ENCODE data around the gene AP5Z1.

AP5Z1 gene

DNA sequence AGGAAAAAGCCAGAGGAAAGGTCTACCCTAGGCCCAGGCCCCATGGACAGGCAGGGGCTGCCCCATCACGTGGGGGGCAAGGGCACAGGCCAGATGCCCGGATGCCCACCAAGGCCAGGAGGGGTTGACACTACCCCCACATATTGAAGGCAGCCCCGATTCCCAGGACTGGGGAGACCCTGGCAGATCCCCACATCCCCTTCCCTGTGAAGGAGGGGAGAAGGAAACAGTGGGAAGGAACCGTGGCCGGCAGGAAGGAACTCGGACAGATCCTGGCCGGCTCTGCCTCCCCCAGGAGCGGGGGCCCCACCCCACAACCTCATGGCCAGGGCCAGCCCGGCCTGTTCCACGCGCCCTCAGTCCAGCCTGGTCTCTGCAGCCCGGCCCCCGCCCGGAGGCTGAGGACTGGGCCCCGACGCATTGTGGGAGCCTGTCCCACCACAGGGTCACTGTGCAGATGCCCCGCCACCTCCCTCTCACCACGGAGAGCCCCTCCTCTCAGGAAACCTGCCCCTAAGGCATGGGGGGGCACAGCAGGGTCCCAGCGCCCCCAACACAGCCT is 45.1 kb downstream of the AP5Z1 start:
- TF ChIP-seq CTCF (IDR thresholded peaks at IDR 0.05) (no peak), ZFX (IDR thresholded peaks at IDR 0.05; ENCODE audit: borderline replicate concordance) (no peak)
- no peak overlapping the region for H3K27ac ChIP-seq

- no peak overlapping the region for H3K27ac ChIP-seq
- no peak for TF ChIP-seq ZFX (IDR thresholded peaks at IDR 0.05; ENCODE audit: borderline replicate concordance)
- no peak for TF ChIP-seq CTCF (IDR thresholded peaks at IDR 0.05)
Observed at GRCh38 chr7:4820967-4821471, 45.6 kb downstream of the AP5Z1 start.

DNA sequence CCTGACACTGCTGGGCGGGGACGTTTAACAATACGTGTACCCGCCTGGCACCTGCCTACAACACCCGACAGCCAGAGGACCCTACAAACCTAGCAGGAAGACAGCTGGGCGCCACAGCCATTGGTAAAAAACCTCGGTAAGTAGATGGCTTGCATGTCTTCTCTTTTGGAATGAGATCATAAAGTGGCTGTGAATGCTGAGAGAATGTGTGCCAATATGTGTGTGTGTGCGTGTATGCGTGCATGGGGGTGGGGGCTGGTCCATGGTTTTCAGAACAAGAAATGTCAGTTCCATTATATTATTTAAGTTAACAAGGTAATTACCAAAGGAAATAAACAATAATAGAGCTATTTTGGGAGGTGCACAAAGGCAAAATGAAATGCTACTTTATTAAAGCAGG is 47.3 kb downstream of the AP5Z1 start:
- no peak for TF ChIP-seq ZFX (IDR thresholded peaks at IDR 0.05; ENCODE audit: borderline replicate concordance)
- H3K27ac ChIP-seq = no peak overlapping the region

DNA sequence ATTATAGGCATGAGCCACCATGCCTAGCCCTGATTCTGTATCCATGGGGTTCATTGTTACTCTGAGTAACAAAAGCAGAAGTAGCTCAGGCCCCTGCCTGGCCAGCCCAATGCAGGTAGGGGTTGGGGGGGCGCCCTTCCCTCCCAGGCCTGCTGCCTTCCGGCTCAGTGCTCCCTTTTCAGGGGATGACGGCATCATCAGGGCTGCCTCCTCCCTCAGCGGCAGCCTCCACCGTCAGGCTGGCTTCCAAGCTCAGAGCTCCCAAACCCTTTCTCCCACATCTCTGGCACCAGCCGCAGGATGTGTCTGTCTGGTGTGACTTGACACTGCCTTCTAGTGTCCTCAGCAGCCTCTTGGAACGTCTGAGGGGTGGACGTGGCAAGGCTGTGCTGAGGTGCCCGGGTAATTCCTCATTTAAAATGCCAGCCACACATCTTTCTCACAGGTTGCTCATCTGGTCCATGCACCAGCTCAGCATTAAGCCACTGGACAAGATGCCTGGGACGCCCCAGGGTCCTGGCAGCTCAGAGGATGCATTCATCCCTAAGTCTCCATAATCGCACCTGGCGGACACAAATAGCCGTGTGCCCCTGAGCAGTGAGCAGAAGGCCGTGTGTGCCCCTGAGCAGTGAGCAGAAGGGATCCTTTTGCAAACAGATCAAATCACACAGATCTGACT is 48.2 kb downstream of the AP5Z1 start:
- no peak overlapping the region for H3K27ac ChIP-seq
- no peak for TF ChIP-seq ZFX (IDR thresholded peaks at IDR 0.05; ENCODE audit: borderline replicate concordance)
- no peak for TF ChIP-seq CTCF (IDR thresholded peaks at IDR 0.05)

GRCh38 chr7:4824120-4824775 is 48.8 kb downstream of the AP5Z1 start:
- TF ChIP-seq CTCF (IDR thresholded peaks at IDR 0.05) (no peak), ZFX (IDR thresholded peaks at IDR 0.05; ENCODE audit: borderline replicate concordance) (no peak)
- H3K27ac ChIP-seq = no peak overlapping the region

GRCh38 chr7:4825081-4825480 is 49.7 kb downstream of the AP5Z1 start:
- TF ChIP-seq CTCF (IDR thresholded peaks at IDR 0.05) (no peak), ZFX (IDR thresholded peaks at IDR 0.05; ENCODE audit: borderline replicate concordance) (no peak)
- no peak overlapping the region for H3K27ac ChIP-seq

DNA sequence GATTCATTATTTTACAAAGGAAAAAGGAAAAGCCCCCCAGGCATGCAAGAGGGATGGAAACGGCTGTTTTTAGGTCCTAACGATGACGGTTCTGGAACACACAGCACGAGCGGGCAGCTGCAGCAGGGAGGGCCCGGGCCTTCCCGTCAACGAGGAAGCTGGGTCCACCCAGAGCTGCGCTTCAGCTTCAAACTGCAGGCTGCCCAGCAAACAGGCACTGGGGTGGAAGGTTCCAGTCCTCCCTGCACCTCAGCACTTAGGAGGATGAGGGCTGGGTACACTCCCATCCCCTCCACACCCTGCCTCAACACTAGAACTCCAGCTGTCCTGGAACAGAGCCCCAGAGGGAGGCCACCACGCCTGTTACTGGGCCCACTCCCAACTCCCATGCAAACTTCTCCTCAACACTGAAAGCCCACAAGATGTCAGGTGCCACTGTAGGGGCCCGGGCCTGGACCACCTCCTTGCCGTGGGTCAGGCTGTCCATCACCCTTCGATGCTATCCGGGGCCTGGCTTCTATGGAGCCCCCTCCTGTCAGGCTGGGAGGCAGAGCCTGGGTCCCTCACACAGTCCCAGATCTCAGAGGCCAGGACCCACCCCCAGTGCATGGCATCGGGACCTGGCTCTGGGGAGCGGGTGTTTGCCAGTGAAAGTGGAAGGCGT is 53.4 kb downstream of the AP5Z1 start:
- no peak overlapping the region for H3K27ac ChIP-seq
- TF ChIP-seq ZFX (IDR thresholded peaks at IDR 0.05; ENCODE audit: borderline replicate concordance) (no peak), CTCF (IDR thresholded peaks at IDR 0.05) (no peak)
